ENCODE data around the gene SLC44A2.

The SLC44A2 gene

DNA sequence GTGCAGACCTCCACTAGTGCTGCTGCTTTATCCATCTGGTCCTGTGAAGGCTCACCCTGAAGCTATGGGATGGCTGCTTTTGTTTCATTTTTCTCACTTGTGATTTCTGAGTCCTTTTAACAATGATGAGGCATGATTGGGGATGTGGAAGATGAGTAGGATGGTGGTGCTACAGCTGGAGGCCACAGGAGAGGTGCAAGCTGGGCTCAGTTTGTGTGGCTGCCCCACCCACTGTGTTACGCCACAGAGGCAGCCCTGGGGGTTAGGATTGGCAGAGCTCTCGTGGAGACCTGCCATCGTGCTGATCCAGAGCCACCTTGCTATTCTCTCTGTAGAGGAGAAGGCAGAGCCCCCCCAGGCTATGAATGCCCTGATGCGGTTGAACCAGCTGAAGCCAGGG lies 56.3 kb downstream of the SLC44A2 start:
- Histone ChIP-seq H3K9me3 (ENCODE audit: insufficient read depth, low read length) (no peaks in the 10 kb centered on the region), H3K4me2 (ENCODE audit: low read length) (no peak overlapping the region), H3K27ac (ENCODE audit: low read length) (no peak overlapping the region), H4K20me1 (ENCODE audit: insufficient read depth, low read length) (peaks cover 42% of the 10 kb centered on the region), H3K36me3 (replicated peaks; ENCODE audit: low read depth, low read length) (peaks cover 96% of the 10 kb centered on the region), H3K4me1 (ENCODE audit: low read length) (no peaks in the 10 kb centered on the region), H2AFZ (ENCODE audit: low read depth, low read length) (no peak overlapping the region), H3K79me2 (ENCODE audit: low read length) (peaks cover 77% of the 10 kb centered on the region), H3K4me3 (ENCODE audit: low read length) (no peak overlapping the region), H3K9ac (ENCODE audit: low read length) (no peak overlapping the region), H3K27me3 (ENCODE audit: low read depth, low read length) (no peaks in the 10 kb centered on the region)
- no peak for TF ChIP-seq EZH2phosphoT487 (IDR thresholded peaks at IDR 0.05; ENCODE audit: low read depth)
- TF ChIP-seq, protein P1, sequence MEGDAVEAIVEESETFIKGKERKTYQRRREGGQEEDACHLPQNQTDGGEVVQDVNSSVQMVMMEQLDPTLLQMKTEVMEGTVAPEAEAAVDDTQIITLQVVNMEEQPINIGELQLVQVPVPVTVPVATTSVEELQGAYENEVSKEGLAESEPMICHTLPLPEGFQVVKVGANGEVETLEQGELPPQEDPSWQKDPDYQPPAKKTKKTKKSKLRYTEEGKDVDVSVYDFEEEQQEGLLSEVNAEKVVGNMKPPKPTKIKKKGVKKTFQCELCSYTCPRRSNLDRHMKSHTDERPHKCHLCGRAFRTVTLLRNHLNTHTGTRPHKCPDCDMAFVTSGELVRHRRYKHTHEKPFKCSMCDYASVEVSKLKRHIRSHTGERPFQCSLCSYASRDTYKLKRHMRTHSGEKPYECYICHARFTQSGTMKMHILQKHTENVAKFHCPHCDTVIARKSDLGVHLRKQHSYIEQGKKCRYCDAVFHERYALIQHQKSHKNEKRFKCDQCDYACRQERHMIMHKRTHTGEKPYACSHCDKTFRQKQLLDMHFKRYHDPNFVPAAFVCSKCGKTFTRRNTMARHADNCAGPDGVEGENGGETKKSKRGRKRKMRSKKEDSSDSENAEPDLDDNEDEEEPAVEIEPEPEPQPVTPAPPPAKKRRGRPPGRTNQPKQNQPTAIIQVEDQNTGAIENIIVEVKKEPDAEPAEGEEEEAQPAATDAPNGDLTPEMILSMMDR (IDR thresholded peaks at IDR 0.05; ENCODE audit: low read depth, low read length) = no peak

DNA sequence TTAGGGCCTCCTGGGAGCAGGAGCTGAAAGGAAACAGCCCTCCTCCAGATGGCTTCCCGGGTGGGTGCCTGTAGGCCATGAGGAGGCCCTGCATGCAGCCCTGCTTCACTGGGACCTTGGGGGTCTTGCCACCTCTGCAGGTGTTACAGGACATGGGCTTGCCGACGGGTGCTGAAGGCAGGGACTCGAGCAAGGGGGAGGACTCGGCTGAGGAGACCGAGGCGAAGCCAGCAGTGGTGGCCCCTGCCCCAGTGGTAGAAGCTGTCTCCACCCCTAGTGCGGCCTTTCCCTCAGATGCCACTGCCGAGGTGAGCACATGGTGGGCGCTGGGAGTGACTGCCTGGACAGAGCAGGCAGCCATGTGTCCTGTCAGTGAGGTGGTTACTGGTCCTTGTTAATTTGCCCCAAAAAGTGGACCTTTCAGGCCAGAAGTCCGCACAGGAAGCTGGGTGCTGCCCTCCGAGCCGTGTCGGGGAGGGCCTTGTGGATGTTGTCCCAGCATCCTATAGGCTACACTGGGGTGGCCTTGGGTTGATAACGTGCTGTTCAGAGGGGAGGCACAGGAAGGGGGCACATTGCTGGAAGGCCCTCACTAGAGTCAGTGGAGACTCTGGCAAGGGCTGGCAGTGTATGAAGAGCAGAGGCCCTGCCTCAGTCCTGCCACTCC lies 57.2 kb downstream of the SLC44A2 start:
- Histone ChIP-seq H3K4me2 (ENCODE audit: low read length) (no peak overlapping the region), H3K9me3 (ENCODE audit: insufficient read depth, low read length) (no peaks in the 10 kb centered on the region), H3K4me1 (ENCODE audit: low read length) (no peaks in the 10 kb centered on the region), H3K27ac (ENCODE audit: low read length) (no peak overlapping the region), H3K9ac (ENCODE audit: low read length) (no peak overlapping the region), H2AFZ (ENCODE audit: low read depth, low read length) (no peak overlapping the region), H3K27me3 (ENCODE audit: low read depth, low read length) (no peaks in the 10 kb centered on the region), H3K36me3 (replicated peaks; ENCODE audit: low read depth, low read length) (peaks cover 95% of the 10 kb centered on the region), H3K4me3 (ENCODE audit: low read length) (no peak overlapping the region), H3K79me2 (ENCODE audit: low read length) (peaks cover 72% of the 10 kb centered on the region), H4K20me1 (ENCODE audit: insufficient read depth, low read length) (peaks cover 40% of the 10 kb centered on the region)
- TF ChIP-seq, protein P1 (IDR thresholded peaks at IDR 0.05; ENCODE audit: low read depth, low read length) = no peak
- TF ChIP-seq EZH2phosphoT487 (IDR thresholded peaks at IDR 0.05; ENCODE audit: low read depth) = no peak

DNA sequence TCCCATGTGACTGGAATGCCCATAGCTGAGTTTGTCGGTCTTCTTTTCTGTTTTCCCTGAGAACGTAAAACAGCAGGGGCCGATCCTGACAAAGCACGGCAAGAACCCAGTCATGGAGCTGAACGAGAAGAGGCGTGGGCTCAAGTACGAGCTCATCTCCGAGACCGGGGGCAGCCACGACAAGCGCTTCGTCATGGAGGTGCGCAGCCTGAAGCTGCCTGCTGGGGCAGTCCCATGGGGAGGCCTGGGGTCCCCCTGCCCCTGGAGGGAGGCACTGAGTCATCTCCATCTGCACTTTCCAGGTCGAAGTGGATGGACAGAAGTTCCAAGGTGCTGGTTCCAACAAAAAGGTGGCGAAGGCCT lies 57.7 kb downstream of the SLC44A2 start:
- TF ChIP-seq EZH2phosphoT487 (IDR thresholded peaks at IDR 0.05; ENCODE audit: low read depth) = no peak
- TF ChIP-seq, protein P1 (IDR thresholded peaks at IDR 0.05; ENCODE audit: low read depth, low read length) = no peak
- peaks cover 72% of the 10 kb centered on the region for H3K79me2 ChIP-seq (ENCODE audit: low read length)
- H3K27me3 ChIP-seq (ENCODE audit: low read depth, low read length) = no peaks in the 10 kb centered on the region
- H3K9me3 ChIP-seq (ENCODE audit: insufficient read depth, low read length) = no peaks in the 10 kb centered on the region
- no peak overlapping the region for H3K9ac ChIP-seq (ENCODE audit: low read length)
- H3K36me3 ChIP-seq (replicated peaks; ENCODE audit: low read depth, low read length) = peaks cover 95% of the 10 kb centered on the region
- no peak overlapping the region for H2AFZ ChIP-seq (ENCODE audit: low read depth, low read length)
- H4K20me1 ChIP-seq (ENCODE audit: insufficient read depth, low read length) = peaks cover 35% of the 10 kb centered on the region; the same call in 1 of the 2 replicates
- no peaks in the 10 kb centered on the region for H3K4me1 ChIP-seq (ENCODE audit: low read length)
- no peak overlapping the region for H3K4me2 ChIP-seq (ENCODE audit: low read length)
- H3K4me3 ChIP-seq (ENCODE audit: low read length) = no peak overlapping the region
- H3K27ac ChIP-seq (ENCODE audit: low read length) = no peak overlapping the region

DNA sequence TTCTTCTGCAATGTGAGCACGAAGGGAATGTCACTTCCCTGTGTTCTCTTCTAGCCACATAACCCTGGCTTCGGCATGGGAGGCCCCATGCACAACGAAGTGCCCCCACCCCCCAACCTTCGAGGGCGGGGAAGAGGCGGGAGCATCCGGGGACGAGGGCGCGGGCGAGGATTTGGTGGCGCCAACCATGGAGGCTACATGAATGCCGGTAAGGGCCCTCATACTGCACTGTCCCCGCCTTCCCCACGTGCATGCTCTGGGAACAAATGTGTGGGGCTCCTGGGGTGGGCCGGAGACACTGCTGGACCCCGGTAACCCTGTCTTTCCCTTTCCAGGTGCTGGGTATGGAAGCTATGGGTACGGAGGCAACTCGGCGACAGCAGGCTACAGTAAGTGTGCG lies 58.2 kb downstream of the SLC44A2 start:
- no peaks in the 10 kb centered on the region for H3K4me1 ChIP-seq (ENCODE audit: low read length)
- no peak for TF ChIP-seq EZH2phosphoT487 (IDR thresholded peaks at IDR 0.05; ENCODE audit: low read depth)
- TF ChIP-seq, protein P1 (IDR thresholded peaks at IDR 0.05; ENCODE audit: low read depth, low read length) = no peak
- peaks cover 32% of the 10 kb centered on the region; the same call in 1 of the 2 replicates for H4K20me1 ChIP-seq (ENCODE audit: insufficient read depth, low read length)
- no peak overlapping the region for H3K4me2 ChIP-seq (ENCODE audit: low read length)
- H3K36me3 ChIP-seq (replicated peaks; ENCODE audit: low read depth, low read length) = peaks cover 95% of the 10 kb centered on the region
- no peak overlapping the region for H3K4me3 ChIP-seq (ENCODE audit: low read length)
- no peak overlapping the region for H3K9ac ChIP-seq (ENCODE audit: low read length)
- peaks cover 71% of the 10 kb centered on the region for H3K79me2 ChIP-seq (ENCODE audit: low read length)
- no peak overlapping the region for H3K27ac ChIP-seq (ENCODE audit: low read length)
- H3K27me3 ChIP-seq (ENCODE audit: low read depth, low read length) = no peaks in the 10 kb centered on the region
- no peak overlapping the region for H2AFZ ChIP-seq (ENCODE audit: low read depth, low read length)
- no peaks in the 10 kb centered on the region for H3K9me3 ChIP-seq (ENCODE audit: insufficient read depth, low read length)
